WI38 (cell line): Measurements from ENCODE around the gene INHA.

ENCODE experiments used
- H3K4me3 ChIP-seq: 2 replicates; pipeline ENCODE4 v1.5.1; 2011; ENCODE audit warnings: low read depth, mild to moderate bottlenecking, control low read depth, low read length
- CTCF ChIP-seq: IDR thresholded peaks from 2 replicates; pipeline ENCODE4 v1.5.1; 2012; ENCODE audit warnings: low read depth, mild to moderate bottlenecking, control low read depth, low read length

The INHA gene

GRCh38 chr2:219597552-219598307, 25.6 kb downstream of the INHA start, which contains the start of gene STK11IP:
Gene STK11IP (plus strand): TSS chr2:219597857. CDS start chr2:219598120, 263 bp downstream.
- peak within 1 kb of the TSS; percentile 69 for H3K4me3 ChIP-seq
- no peak for TF ChIP-seq CTCF

- TF ChIP-seq CTCF: no peak
- H3K4me3 ChIP-seq: peak overlapping the region; percentile 69
Measured at GRCh38 chr2:219598308-219599078, 26.4 kb downstream of the INHA start.

- no peak overlapping the region for H3K4me3 ChIP-seq
- TF ChIP-seq CTCF: no peak
Measured at GRCh38 chr2:219603771-219604170, 31.7 kb downstream of the INHA start.

- TF ChIP-seq CTCF: no peak
- H3K4me3 ChIP-seq: no peak overlapping the region
Measured at GRCh38 chr2:219605607-219605954, 33.5 kb downstream of the INHA start.

GRCh38 chr2:219607931-219608330, 35.8 kb downstream of the INHA start:
- no peak overlapping the region for H3K4me3 ChIP-seq
- TF ChIP-seq CTCF: no peak

- TF ChIP-seq CTCF: no peak
- no peak overlapping the region for H3K4me3 ChIP-seq
Measured at GRCh38 chr2:219608399-219608964, 36.4 kb downstream of the INHA start.
